HG03108 (cell line): ENCODE measurements around the gene MYCBP2.

ENCODE experiments used
- ATAC-seq: cut with Tn5 transposase; IDR thresholded peaks from one replicate; pipeline ENCODE4 v1.9.1; 2021; ENCODE audit warnings: moderate library complexity; ENCODE audit not compliant: unreplicated experiment

Gene MYCBP2

GRCh38 chr13:77002590-77003190, 324.2 kb downstream of the MYCBP2 start:
- ATAC-seq: no peak

GRCh38 chr13:77001963-77002587, 324.8 kb downstream of the MYCBP2 start:
- ATAC-seq: no peak

GRCh38 chr13:77001540-77001939, 325.4 kb downstream of the MYCBP2 start:
- no peak for ATAC-seq

- ATAC-seq: no peak
These were observed 326.4 kb downstream of the MYCBP2 start for GRCh38 chr13:77000475-77000874.
